ENCODE results near the gene CCN5. TPM values are rescaled to one million over a fixed set of nuclear protein-coding genes. Genes with fewer than 3 reads are reported as not detected.
"Not testable (repeated sequence)": the region's sequence is repeated elsewhere in the genome, so short reads cannot be mapped to it uniquely, and the experiment has no call there.

CCN5 gene
- polyA plus RNA-seq, 1 experiment = 0.37 TPM

- CTCF ChIA-PET = interaction anchor here (3.2 kb wide), 1 partner anchor 11 kb away, joined by 11 read pairs; no protein-coding TSS in a partner anchor
- POLR2A ChIA-PET = no interaction called here
- H3K9me3 ChIP-seq (ENCODE audit: control insufficient read depth, insufficient read depth, low read length) = no peaks in the 10 kb centered on the region
- H3K27ac ChIP-seq (ENCODE audit: low read depth, low read length) = no peak overlapping the region
- H3K27me3 ChIP-seq (ENCODE audit: control insufficient read depth, insufficient read depth, low read length) = peaks cover 25% of the 10 kb centered on the region
- no peak for DNase-seq (ENCODE audit: low read depth, low spot score)
- no peak for TF ChIP-seq CTCF (IDR thresholded peaks at IDR 0.05; ENCODE audit: low read depth, low read length)
- H3K4me3 ChIP-seq (ENCODE audit: low read depth, low read length) = no peak overlapping the region
Observed at GRCh38 chr20:44758247-44759101, 43.3 kb downstream of the CCN5 start.

GRCh38 chr20:44759595-44759994, 44.4 kb downstream of the CCN5 start:
- no peak overlapping the region for H3K27ac ChIP-seq (ENCODE audit: low read depth, low read length)
- CTCF ChIA-PET = interaction anchor here (1.1 kb wide), 1 partner anchor 12 kb away, joined by 3 read pairs; no protein-coding TSS in a partner anchor
- POLR2A ChIA-PET = no interaction called here
- H3K27me3 ChIP-seq (ENCODE audit: control insufficient read depth, insufficient read depth, low read length) = peaks cover 28% of the 10 kb centered on the region
- H3K9me3 ChIP-seq (ENCODE audit: control insufficient read depth, insufficient read depth, low read length) = no peaks in the 10 kb centered on the region
- TF ChIP-seq CTCF (IDR thresholded peaks at IDR 0.05; ENCODE audit: low read depth, low read length) = no peak
- DNase-seq (ENCODE audit: low read depth, low spot score) = no peak
- no peak overlapping the region for H3K4me3 ChIP-seq (ENCODE audit: low read depth, low read length)

GRCh38 chr20:44761423-44761822, 46.3 kb downstream of the CCN5 start:
- H3K4me3 ChIP-seq (ENCODE audit: low read depth, low read length) = no peak overlapping the region
- peaks cover 26% of the 10 kb centered on the region for H3K27me3 ChIP-seq (ENCODE audit: control insufficient read depth, insufficient read depth, low read length)
- H3K27ac ChIP-seq (ENCODE audit: low read depth, low read length) = no peak overlapping the region
- no peaks in the 10 kb centered on the region for H3K9me3 ChIP-seq (ENCODE audit: control insufficient read depth, insufficient read depth, low read length)
- TF ChIP-seq CTCF (IDR thresholded peaks at IDR 0.05; ENCODE audit: low read depth, low read length) = no peak
- ChIA-PET POLR2A (no interaction called here), CTCF (no interaction called here)
- DNase-seq (ENCODE audit: low read depth, low spot score) = no peak

GRCh38 chr20:44762466-44763140, 47.4 kb downstream of the CCN5 start:
- ChIA-PET POLR2A (no interaction called here), CTCF (interaction anchor here (2.5 kb wide), 1 partner anchor 15 kb away, joined by 8 read pairs; no protein-coding TSS in a partner anchor)
- no peak for TF ChIP-seq CTCF (IDR thresholded peaks at IDR 0.05; ENCODE audit: low read depth, low read length)
- H3K4me3 ChIP-seq (ENCODE audit: low read depth, low read length) = no peak overlapping the region
- DNase-seq (ENCODE audit: low read depth, low spot score) = no peak
- H3K27me3 ChIP-seq (ENCODE audit: control insufficient read depth, insufficient read depth, low read length) = peaks cover 29% of the 10 kb centered on the region
- no peaks in the 10 kb centered on the region for H3K9me3 ChIP-seq (ENCODE audit: control insufficient read depth, insufficient read depth, low read length)
- no peak overlapping the region for H3K27ac ChIP-seq (ENCODE audit: low read depth, low read length)

- POLR2A ChIA-PET; DNase-seq (ENCODE audit: low read depth, low spot score); H3K4me3 ChIP-seq (ENCODE audit: low read depth, low read length); H3K27ac ChIP-seq (ENCODE audit: low read depth, low read length); H3K9me3 ChIP-seq (ENCODE audit: control insufficient read depth, insufficient read depth, low read length): not testable (repeated sequence)
- CTCF ChIA-PET = interaction anchor here (2.5 kb wide), 1 partner anchor 16 kb away, joined by 8 read pairs; no protein-coding TSS in a partner anchor
- peaks cover 28% of the 10 kb centered on the region for H3K27me3 ChIP-seq (ENCODE audit: control insufficient read depth, insufficient read depth, low read length)
Observed at GRCh38 chr20:44763798-44764197, 48.6 kb downstream of the CCN5 start.
